ENCODE measurements around the gene C20orf173. TPM values are rescaled to one million over a fixed set of nuclear protein-coding genes. Genes with fewer than 3 reads are reported as not detected.

Gene C20orf173
- total RNA-seq, 4 donors from 2014 or later = not detected

GRCh38 chr20:35561671-35562070, 32.2 kb upstream of the C20orf173 start:
- Histone ChIP-seq H3K27ac (no peak overlapping the region), H3K9me3 (no peaks in the 10 kb centered on the region), H3K27me3 (no peaks in the 10 kb centered on the region), H3K4me3 (no peak overlapping the region), H3K36me3 (peaks cover 0 to 32% (median 0%) of the 10 kb centered on the region in 3 donors), H3K4me1 (no peaks in the 10 kb centered on the region)
- TF ChIP-seq EP300 (IDR thresholded peaks at IDR 0.05) = no peak
- TF ChIP-seq, protein P1, sequence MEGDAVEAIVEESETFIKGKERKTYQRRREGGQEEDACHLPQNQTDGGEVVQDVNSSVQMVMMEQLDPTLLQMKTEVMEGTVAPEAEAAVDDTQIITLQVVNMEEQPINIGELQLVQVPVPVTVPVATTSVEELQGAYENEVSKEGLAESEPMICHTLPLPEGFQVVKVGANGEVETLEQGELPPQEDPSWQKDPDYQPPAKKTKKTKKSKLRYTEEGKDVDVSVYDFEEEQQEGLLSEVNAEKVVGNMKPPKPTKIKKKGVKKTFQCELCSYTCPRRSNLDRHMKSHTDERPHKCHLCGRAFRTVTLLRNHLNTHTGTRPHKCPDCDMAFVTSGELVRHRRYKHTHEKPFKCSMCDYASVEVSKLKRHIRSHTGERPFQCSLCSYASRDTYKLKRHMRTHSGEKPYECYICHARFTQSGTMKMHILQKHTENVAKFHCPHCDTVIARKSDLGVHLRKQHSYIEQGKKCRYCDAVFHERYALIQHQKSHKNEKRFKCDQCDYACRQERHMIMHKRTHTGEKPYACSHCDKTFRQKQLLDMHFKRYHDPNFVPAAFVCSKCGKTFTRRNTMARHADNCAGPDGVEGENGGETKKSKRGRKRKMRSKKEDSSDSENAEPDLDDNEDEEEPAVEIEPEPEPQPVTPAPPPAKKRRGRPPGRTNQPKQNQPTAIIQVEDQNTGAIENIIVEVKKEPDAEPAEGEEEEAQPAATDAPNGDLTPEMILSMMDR (IDR thresholded peaks at IDR 0.05) = no peak
- no peak for TF ChIP-seq POLR2A (IDR thresholded peaks at IDR 0.05)
- 57 to 59% methylated on average over 5 of the region's 5 CpGs for WGBS, 2 donors
- no peak for DNase-seq (ENCODE audit: low spot score in 2 of 2)

DNA sequence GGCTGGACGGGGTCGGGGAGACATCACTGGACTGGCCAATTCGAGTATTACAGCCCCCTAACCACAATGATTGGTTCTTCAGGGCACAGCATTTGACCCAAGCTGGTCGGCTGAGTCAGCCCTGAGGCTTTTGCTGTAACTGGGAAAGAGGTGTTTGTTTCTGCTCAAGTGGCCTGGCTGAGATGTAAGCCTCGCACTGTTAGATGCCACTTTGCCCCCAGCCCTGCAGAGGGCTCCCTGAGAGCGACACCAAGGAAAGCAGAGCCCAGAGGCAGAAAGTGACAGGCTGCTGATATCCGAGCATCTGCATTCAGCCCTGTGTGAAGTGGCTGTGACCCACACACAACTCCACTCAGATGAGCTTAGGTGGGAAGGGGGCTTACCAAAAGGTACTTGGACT, 31.8 kb upstream of the C20orf173 start:
- H3K36me3 ChIP-seq = peaks cover 0 to 36% (median 0%) of the 10 kb centered on the region in 3 donors
- H3K27me3 ChIP-seq = no peaks in the 10 kb centered on the region
- TF ChIP-seq, protein P1 (IDR thresholded peaks at IDR 0.05) = peak in 3 of 5 experiments; percentile 8 to 16 (median 10)
- TF ChIP-seq EP300 (IDR thresholded peaks at IDR 0.05) (no peak), POLR2A (IDR thresholded peaks at IDR 0.05) (no peak)
- H3K9me3 ChIP-seq = no peaks in the 10 kb centered on the region
- H3K4me3 ChIP-seq = no peak overlapping the region
- 12 to 14% methylated on average over 6 to 7 of the region's 7 CpGs for WGBS, 2 donors
- no peaks in the 10 kb centered on the region for H3K4me1 ChIP-seq
- no peak for DNase-seq (ENCODE audit: low spot score in 2 of 2)
- H3K27ac ChIP-seq = no peak overlapping the region

DNA sequence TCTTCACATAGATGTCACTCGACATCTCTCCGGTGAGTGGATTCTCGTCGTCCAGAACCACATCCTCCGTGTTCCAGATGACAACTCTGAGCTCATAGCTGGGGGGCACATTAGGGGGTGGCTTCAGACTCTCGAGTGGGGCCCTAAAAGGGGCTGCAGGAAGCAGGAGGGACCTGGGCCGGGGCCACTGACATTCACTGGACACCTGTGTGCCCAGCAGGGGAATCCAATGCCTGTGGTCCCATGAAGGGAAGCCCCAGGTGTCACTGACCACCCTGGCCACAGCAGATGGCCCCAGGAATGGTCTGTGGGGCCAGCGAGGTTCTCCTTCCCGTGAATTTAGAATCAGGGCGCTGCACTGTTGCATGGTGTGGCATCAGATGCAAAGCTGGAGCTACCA, 31.1 kb upstream of the C20orf173 start:
- Histone ChIP-seq H3K27ac (no peak overlapping the region), H3K4me3 (no peak overlapping the region), H3K4me1 (no peaks in the 10 kb centered on the region), H3K36me3 (peaks cover 0 to 43% (median 0%) of the 10 kb centered on the region in 3 donors), H3K9me3 (no peaks in the 10 kb centered on the region), H3K27me3 (no peaks in the 10 kb centered on the region)
- TF ChIP-seq, protein P1 (IDR thresholded peaks at IDR 0.05) = no peak
- TF ChIP-seq EP300 (IDR thresholded peaks at IDR 0.05) (no peak), POLR2A (IDR thresholded peaks at IDR 0.05) (no peak)
- no peak for DNase-seq (ENCODE audit: low spot score in 2 of 2)
- WGBS, 2 donors = 67 to 69% methylated on average over 8 to 10 of the region's 10 CpGs

DNA sequence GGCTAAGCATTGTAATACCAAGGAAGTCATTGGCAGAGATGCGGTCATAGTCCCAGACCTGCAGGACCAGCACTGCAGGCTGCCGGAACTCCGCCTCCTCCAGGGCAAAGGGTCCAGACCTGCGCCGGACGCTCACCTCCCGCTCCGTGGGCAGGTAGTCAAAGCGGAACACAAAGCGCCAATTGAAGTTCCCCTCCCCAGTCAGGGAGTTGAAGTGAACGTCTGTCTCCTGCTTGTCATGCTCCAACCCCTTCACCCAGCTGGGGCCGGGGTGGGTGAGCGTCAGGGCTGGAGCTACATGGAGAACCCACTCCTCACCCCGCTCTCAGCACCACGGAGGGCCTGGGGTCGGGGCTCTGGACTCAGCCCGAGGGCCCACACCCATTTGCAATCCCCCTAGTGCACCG, 30.7 kb upstream of the C20orf173 start:
- Histone ChIP-seq H3K4me1 (no peaks in the 10 kb centered on the region), H3K27ac (no peak overlapping the region), H3K4me3 (no peak overlapping the region), H3K27me3 (no peaks in the 10 kb centered on the region), H3K36me3 (peaks cover 0 to 47% (median 0%) of the 10 kb centered on the region in 3 donors), H3K9me3 (no peaks in the 10 kb centered on the region)
- TF ChIP-seq, protein P1 (IDR thresholded peaks at IDR 0.05) = no peak
- no peak for TF ChIP-seq EP300 (IDR thresholded peaks at IDR 0.05)
- TF ChIP-seq POLR2A (IDR thresholded peaks at IDR 0.05) = no peak
- no peak for DNase-seq (ENCODE audit: low spot score in 2 of 2)
- WGBS, 2 donors = 69 to 74% methylated on average over 16 to 18 of the region's 18 CpGs

GRCh38 chr20:35559042-35559693, 29.7 kb upstream of the C20orf173 start:
- WGBS, 2 donors = 83% methylated on average over 23 to 24 of the region's 24 CpGs
- Histone ChIP-seq H3K4me3 (no peak overlapping the region), H3K36me3 (peaks cover 0 to 57% (median 6%) of the 10 kb centered on the region in 3 donors), H3K27me3 (no peaks in the 10 kb centered on the region), H3K4me1 (no peaks in the 10 kb centered on the region), H3K9me3 (no peaks in the 10 kb centered on the region), H3K27ac (no peak overlapping the region)
- TF ChIP-seq POLR2A (IDR thresholded peaks at IDR 0.05) = no peak
- no peak for TF ChIP-seq EP300 (IDR thresholded peaks at IDR 0.05)
- TF ChIP-seq, protein P1 (IDR thresholded peaks at IDR 0.05) = no peak
- DNase-seq (ENCODE audit: low spot score in 2 of 2) = no peak
